Adrenal gland (tissue), 5 donors: ENCODE data around the gene PITRM1.

Source experiments
- CTCF ChIP-seq, 6 experiments: fragments of 450-650 bp in 4 of 6; fragments of 200-600 bp in 2 of 6; sonication (generic) in 1 of 6; IDR thresholded peaks; 1 replicate in 5 of 6; 2 replicates in 1 of 6; pipeline versions ENCODE4 v1.5.1 to v1.8.0; 2016 to 2021; ENCODE audit warnings: antibody characterized with exemption in 6 of 6, mild to moderate bottlenecking in 2 of 6, moderate library complexity in 1 of 6
- POLR2A ChIP-seq, 2 donors: fragments of 450-650 bp; IDR thresholded peaks; one replicate each; pipeline ENCODE4 v1.6.1; 2017; ENCODE audit warnings: antibody characterized with exemption in 2 of 2, mild to moderate bottlenecking in 2 of 2, moderate library complexity in 1 of 2
- donor health status: DM: no; HTN: no; CAD: no.

GRCh38 chr10:3217301-3217700 lies 44.7 kb upstream of the PITRM1 start:
- no peak for TF ChIP-seq CTCF (IDR thresholded peaks at IDR 0.05)
- TF ChIP-seq POLR2A (IDR thresholded peaks at IDR 0.05) = no peak
